ENCODE results near the gene PTPRN2. TPM values are rescaled to one million over a fixed set of nuclear protein-coding genes. Genes with fewer than 3 reads are reported as not detected.

PTPRN2 gene
- total RNA-seq, 1 donor from 2014 or later = 1.8 TPM

DNA sequence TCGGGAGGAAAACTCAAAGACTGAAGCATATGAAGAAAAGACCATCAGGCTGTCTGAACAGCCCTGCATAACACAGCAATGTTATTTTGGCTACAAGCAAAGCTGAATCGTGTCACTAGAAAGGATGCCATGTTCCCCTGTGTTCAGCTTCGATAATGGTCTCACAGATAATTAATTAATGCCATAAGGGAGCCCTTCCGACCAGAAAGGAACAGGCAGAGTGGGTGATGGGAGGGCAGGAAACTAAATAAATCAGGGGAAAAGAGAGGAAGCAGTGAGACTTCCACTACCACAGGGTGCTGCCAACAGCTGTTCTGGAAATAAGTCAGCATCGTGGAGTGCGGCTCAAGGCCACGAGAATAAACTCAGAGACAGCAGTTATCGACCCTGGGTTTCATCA lies 3.2 kb downstream of the PTPRN2 start:
- Mint-ChIP-seq H3K27me3 (peaks cover 48% of the 10 kb centered on the region), H3K27ac (no peak overlapping the region), H3K36me3 (ENCODE audit: low read depth) (no peaks in the 10 kb centered on the region), H3K4me1 (peaks cover 21% of the 10 kb centered on the region), H3K9me3 (peaks cover 13% of the 10 kb centered on the region), H3K4me3 (no peak overlapping the region)
- ATAC-seq (ENCODE audit: low read depth) = no peak
- DNase-seq = no peak
- POLR2A ChIA-PET = no interaction called here
- intact Hi-C loops (cut with micrococcal nuclease) = no loop called here
- TF ChIP-seq, protein P1, sequence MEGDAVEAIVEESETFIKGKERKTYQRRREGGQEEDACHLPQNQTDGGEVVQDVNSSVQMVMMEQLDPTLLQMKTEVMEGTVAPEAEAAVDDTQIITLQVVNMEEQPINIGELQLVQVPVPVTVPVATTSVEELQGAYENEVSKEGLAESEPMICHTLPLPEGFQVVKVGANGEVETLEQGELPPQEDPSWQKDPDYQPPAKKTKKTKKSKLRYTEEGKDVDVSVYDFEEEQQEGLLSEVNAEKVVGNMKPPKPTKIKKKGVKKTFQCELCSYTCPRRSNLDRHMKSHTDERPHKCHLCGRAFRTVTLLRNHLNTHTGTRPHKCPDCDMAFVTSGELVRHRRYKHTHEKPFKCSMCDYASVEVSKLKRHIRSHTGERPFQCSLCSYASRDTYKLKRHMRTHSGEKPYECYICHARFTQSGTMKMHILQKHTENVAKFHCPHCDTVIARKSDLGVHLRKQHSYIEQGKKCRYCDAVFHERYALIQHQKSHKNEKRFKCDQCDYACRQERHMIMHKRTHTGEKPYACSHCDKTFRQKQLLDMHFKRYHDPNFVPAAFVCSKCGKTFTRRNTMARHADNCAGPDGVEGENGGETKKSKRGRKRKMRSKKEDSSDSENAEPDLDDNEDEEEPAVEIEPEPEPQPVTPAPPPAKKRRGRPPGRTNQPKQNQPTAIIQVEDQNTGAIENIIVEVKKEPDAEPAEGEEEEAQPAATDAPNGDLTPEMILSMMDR (IDR thresholded peaks at IDR 0.05) = no peak
- CTCF ChIA-PET = no interaction called here

DNA sequence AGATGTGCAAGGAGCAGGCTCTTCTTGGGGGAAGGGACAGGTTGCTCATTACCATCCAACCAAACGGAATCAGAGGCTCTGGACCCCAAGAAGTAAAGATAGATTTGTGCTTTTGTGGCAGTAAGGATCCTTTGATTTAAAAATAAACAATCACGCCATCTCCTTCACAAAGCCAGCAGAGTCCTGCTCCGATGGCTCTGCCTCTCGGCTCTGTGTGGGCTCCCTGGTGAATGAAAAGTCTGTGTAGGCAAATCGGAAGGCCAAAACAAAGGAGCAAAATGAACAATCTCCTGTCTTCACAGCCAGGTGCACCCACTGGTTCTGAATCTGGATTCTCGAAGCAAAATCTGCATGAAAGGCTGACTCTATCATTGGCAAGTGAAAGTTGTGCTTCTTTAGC lies 3.8 kb downstream of the PTPRN2 start:
- Mint-ChIP-seq H3K27me3 (peaks cover 45% of the 10 kb centered on the region), H3K36me3 (ENCODE audit: low read depth) (peaks cover 2% of the 10 kb centered on the region), H3K9me3 (peaks cover 15% of the 10 kb centered on the region), H3K27ac (no peak overlapping the region), H3K4me3 (no peak overlapping the region), H3K4me1 (peaks cover 19% of the 10 kb centered on the region)
- CTCF ChIA-PET = no interaction called here
- TF ChIP-seq, protein P1 (IDR thresholded peaks at IDR 0.05) = no peak
- POLR2A ChIA-PET = no interaction called here
- ATAC-seq (ENCODE audit: low read depth) = no peak
- intact Hi-C loops (cut with micrococcal nuclease) = no loop called here
- no peak for DNase-seq

DNA sequence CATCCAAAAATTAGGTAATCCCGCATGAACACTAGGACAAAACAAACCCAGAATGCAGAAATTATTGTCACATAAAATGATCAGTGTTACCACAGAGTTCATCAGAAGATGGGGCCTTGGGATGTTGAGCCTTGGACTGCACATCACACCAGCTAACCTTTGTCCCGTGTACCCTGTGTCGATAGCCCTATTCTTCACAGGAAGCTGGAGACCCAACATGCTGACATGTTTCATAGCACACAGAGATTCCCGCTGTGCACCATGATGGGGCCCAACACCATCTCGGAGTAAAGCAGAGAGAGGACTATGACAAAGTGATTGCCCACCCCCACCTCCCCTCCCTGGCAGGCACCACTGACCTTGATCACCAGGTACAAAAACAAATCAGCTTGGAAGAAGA lies 4.5 kb downstream of the PTPRN2 start:
- Mint-ChIP-seq H3K27ac (no peak overlapping the region), H3K9me3 (peaks cover 18% of the 10 kb centered on the region), H3K4me1 (peaks cover 19% of the 10 kb centered on the region), H3K27me3 (peaks cover 43% of the 10 kb centered on the region), H3K36me3 (ENCODE audit: low read depth) (peaks cover 2% of the 10 kb centered on the region), H3K4me3 (no peak overlapping the region)
- CTCF ChIA-PET = no interaction called here
- ATAC-seq (ENCODE audit: low read depth) = no peak
- intact Hi-C loops (cut with micrococcal nuclease) = no loop called here
- POLR2A ChIA-PET = no interaction called here
- TF ChIP-seq, protein P1 (IDR thresholded peaks at IDR 0.05) = no peak
- DNase-seq = no peak

DNA sequence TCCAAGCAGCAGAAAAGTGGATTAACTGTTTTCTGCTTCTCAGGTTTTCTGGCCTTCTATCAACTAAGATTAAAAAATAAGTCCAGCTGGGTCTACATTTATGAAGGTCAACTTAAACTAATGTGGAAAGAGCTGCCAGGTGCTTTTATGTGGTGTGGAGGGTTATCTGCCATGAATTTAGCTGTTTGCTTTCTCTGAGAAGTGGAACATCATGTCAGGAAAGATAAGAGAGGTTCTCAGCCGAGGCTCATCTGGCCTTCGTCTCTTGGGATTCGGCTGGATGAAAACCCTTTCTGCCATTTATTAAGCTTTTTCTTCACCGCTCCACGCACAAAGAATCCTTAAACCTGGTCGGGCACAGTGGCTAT lies 5.5 kb downstream of the PTPRN2 start:
- H3K4me1 Mint-ChIP-seq = peaks cover 19% of the 10 kb centered on the region
- ChIA-PET POLR2A (no interaction called here), CTCF (no interaction called here)
- ATAC-seq (ENCODE audit: low read depth) (no peak), DNase-seq (no peak)
- no peak overlapping the region for H3K27ac Mint-ChIP-seq
- TF ChIP-seq, protein P1 (IDR thresholded peaks at IDR 0.05) = no peak
- intact Hi-C loops (cut with micrococcal nuclease) = no loop called here
- peaks cover 18% of the 10 kb centered on the region for H3K9me3 Mint-ChIP-seq
- H3K36me3 Mint-ChIP-seq (ENCODE audit: low read depth) = peaks cover 2% of the 10 kb centered on the region
- no peak overlapping the region for H3K4me3 Mint-ChIP-seq
- H3K27me3 Mint-ChIP-seq = peaks cover 43% of the 10 kb centered on the region

DNA sequence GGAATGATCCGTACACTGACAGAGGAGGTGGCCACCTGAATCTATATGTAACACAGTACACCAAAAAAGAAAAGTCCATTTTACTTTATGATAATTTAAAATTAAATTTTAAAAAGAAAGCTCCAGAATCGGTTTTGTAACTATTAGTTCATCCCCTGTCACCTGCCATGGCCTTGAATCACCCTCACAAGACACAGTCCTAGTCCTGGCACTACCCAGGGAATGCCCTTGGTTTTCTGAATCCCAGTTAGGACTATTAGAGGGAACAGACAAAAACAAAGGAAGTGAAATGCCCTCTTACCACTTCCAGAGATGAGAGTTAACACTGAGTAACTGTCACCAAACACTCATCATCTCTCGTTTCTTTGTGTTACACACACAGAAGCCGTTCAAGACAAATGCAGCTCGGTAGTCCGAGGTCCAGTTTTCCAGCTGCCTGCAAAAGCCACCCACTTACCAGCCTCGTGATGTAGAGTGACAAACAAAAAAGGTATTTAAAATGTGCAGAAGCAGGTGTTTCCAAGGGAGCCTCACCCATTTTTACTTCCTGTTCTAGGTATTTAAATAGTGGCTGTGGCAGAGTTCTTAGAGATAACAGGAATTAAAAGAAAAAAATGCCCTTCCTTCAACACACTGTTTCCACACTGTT lies 6.1 kb downstream of the PTPRN2 start:
- no peak for ATAC-seq (ENCODE audit: low read depth)
- H3K27me3 Mint-ChIP-seq = peaks cover 43% of the 10 kb centered on the region

More for the DNA sequence above, 6.1 kb downstream of the PTPRN2 start:
- POLR2A ChIA-PET = no interaction called here
- H3K27ac Mint-ChIP-seq = no peak overlapping the region
- H3K9me3 Mint-ChIP-seq = peaks cover 18% of the 10 kb centered on the region
- H3K4me3 Mint-ChIP-seq = no peak overlapping the region
- H3K4me1 Mint-ChIP-seq = peaks cover 19% of the 10 kb centered on the region
- intact Hi-C loops (cut with micrococcal nuclease) = no loop called here
- DNase-seq = no peak
- H3K36me3 Mint-ChIP-seq (ENCODE audit: low read depth) = peaks cover 2% of the 10 kb centered on the region
- TF ChIP-seq, protein P1 (IDR thresholded peaks at IDR 0.05) = no peak
- CTCF ChIA-PET = no interaction called here
